ENCODE results near the gene RAB7B.
"Not testable (repeated sequence)": the region's sequence is repeated elsewhere in the genome, so short reads cannot be mapped to it uniquely, and the experiment has no call there.

The RAB7B gene

GRCh38 chr1:206022766-206023165 is 19.6 kb upstream of the RAB7B start:
- DNase-seq = no peak

GRCh38 chr1:206021626-206022365 is 18.6 kb upstream of the RAB7B start:
- peak; percentile 58 for DNase-seq

GRCh38 chr1:206021008-206021625 is 17.9 kb upstream of the RAB7B start:
- no peak for DNase-seq

- DNase-seq = no peak
Measured at GRCh38 chr1:206020393-206021007, 17.3 kb upstream of the RAB7B start.

- DNase-seq = no peak
Measured at GRCh38 chr1:206015071-206015470, 11.9 kb upstream of the RAB7B start.

GRCh38 chr1:206014601-206015000 is 11.4 kb upstream of the RAB7B start:
- no peak for DNase-seq

GRCh38 chr1:206013026-206013795 is 10.0 kb upstream of the RAB7B start:
- no peak for DNase-seq

- DNase-seq = no peak
Measured at GRCh38 chr1:206012086-206012859, 9.1 kb upstream of the RAB7B start.

- DNase-seq = no peak
Measured at GRCh38 chr1:206011057-206011456, 7.9 kb upstream of the RAB7B start.

- no peak for DNase-seq
Measured at GRCh38 chr1:206010060-206010459, 6.9 kb upstream of the RAB7B start.

- DNase-seq = no peak
Measured at GRCh38 chr1:206006946-206007345, 3.8 kb upstream of the RAB7B start.

GRCh38 chr1:206005778-206006180 is 2.6 kb upstream of the RAB7B start:
- DNase-seq = no peak

GRCh38 chr1:206005234-206005633 is 2.0 kb upstream of the RAB7B start:
- no peak for DNase-seq

GRCh38 chr1:206004826-206005225 is 1.6 kb upstream of the RAB7B start:
- no peak for DNase-seq

- no peak for DNase-seq
Measured at GRCh38 chr1:206003854-206004800, 932 bp upstream of the RAB7B start.

- no peak for DNase-seq
Measured at GRCh38 chr1:206002160-206002559, 1.0 kb downstream of the RAB7B start.

GRCh38 chr1:206001476-206001888 is 1.7 kb downstream of the RAB7B start:
- peak; percentile 95 for DNase-seq

GRCh38 chr1:206000641-206001339 is 2.4 kb downstream of the RAB7B start:
- no peak for DNase-seq

- DNase-seq = no peak
Measured at GRCh38 chr1:205998457-205999241, 4.5 kb downstream of the RAB7B start.

GRCh38 chr1:205996641-205997040 is 6.6 kb downstream of the RAB7B start:
- DNase-seq = not testable (repeated sequence)

Data from fibroblast of skin of back (primary cell).